Ovary (tissue), 3 donors: ENCODE results near the gene GLCCI1.

Experiments
- POLR2A ChIP-seq: fragments of 450-650 bp; IDR thresholded peaks from one replicate; pipeline ENCODE4 v1.6.1; 2017; ENCODE audit warnings: antibody characterized with exemption, mild to moderate bottlenecking, moderate library complexity
- TF ChIP-seq, protein P1 (sequence below), 3 donors: fragments of 450-650 bp in 2 of 3; fragments of 200-600 bp in 1 of 3; IDR thresholded peaks; one replicate each; pipeline versions ENCODE4 v1.5.1 to v1.8.0; 2016 to 2022; ENCODE audit warnings: antibody characterized with exemption in 3 of 3, mild to moderate bottlenecking in 1 of 3
- donor health status: DM: no; HTN: no; CAD: no.

DNA sequence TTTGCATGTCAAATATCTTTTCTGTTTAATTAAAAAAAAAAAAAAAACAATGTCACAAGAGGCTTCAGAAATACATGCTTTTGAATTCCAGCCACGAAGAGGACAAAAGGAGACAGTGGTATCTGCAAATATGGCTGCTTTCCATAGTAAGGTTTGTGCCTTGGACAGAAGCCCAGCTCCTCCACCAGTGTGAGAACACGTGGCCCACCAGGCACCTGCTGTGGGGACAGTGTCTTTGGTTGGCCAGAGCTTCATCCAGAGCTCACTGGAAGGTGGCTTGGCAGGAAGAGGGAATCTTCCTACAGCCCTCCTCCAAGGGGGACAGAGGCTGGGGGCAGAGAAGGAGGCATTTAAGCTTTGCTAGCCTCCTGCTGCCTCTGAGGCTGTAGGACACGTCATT, 144.6 kb downstream of the GLCCI1 start:
- TF ChIP-seq, protein P1, sequence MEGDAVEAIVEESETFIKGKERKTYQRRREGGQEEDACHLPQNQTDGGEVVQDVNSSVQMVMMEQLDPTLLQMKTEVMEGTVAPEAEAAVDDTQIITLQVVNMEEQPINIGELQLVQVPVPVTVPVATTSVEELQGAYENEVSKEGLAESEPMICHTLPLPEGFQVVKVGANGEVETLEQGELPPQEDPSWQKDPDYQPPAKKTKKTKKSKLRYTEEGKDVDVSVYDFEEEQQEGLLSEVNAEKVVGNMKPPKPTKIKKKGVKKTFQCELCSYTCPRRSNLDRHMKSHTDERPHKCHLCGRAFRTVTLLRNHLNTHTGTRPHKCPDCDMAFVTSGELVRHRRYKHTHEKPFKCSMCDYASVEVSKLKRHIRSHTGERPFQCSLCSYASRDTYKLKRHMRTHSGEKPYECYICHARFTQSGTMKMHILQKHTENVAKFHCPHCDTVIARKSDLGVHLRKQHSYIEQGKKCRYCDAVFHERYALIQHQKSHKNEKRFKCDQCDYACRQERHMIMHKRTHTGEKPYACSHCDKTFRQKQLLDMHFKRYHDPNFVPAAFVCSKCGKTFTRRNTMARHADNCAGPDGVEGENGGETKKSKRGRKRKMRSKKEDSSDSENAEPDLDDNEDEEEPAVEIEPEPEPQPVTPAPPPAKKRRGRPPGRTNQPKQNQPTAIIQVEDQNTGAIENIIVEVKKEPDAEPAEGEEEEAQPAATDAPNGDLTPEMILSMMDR (IDR thresholded peaks at IDR 0.05), result no peak
- TF ChIP-seq POLR2A, result no peak
